Measurements from ENCODE around the gene F7. TPM values are rescaled to one million over a fixed set of nuclear protein-coding genes. Genes with fewer than 3 reads are reported as not detected.

The F7 gene
- total and polyA plus RNA-seq, 2 donors (not counting 1 experiment from before 2014, with no cell fraction given): not detected

DNA sequence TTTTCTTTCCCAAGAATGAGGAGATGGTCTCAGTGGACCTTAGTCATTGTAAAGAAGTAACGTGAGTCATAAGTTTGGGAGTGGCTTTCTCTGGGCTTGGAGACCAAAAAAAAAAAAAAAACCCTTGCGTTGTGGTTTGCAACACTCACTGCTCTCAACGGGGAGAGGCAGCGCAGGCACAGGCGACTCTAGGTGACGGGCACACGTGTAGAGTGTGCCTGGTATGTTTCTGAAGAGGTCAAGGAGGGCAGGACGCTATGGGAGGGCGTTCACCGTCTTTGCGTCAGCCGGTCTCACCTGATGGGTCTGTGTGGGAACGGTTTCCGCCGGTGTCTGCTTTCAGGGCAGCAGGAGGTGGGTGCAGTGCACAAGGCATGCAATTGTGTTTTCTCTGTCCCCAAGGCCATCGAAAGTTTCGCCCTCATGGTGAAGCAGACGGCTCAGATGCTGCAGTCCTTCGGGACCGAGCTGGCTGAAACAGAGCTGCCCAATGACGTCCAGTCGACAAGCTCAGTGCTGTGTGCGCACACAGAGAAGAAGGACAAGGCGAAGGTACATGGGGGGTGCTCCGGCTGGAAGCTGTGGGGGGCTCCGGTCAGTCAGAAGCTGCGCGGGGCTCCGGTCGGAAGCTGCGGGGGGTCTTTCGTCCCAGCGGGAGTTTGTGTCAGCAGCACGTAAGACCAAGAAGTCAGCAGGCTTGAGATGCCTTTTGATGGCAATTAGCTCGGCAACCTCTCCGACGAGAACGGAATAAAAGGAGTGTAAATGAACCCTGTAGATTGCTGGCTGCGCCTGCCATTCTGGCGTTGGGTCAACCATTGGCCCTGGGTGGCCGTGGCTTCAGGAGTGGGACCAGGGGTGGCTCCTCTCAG lies 40.8 kb upstream of the F7 start:
- no peaks in the 10 kb centered on the region for H3K27me3 Mint-ChIP-seq
- H3K79me2 ChIP-seq (ENCODE audit: control insufficient read depth, insufficient read depth, low read length): no peaks in the 10 kb centered on the region
- H3K9ac ChIP-seq (ENCODE audit: low read length): no peak overlapping the region
- H3K36me3 ChIP-seq (replicated peaks in 1 of 2; ENCODE audit: control extremely low read depth in 1 of 2, control insufficient read depth in 1 of 2, extremely low read depth in 1 of 2, insufficient read depth in 2 of 2, low read length in 1 of 2): no peaks in the 10 kb centered on the region
- no peak overlapping the region for H3K4me2 ChIP-seq (replicated peaks; ENCODE audit: low read depth, low read length, poor library complexity, severe bottlenecking)
- no peak for TF ChIP-seq EZH2 (IDR thresholded peaks at IDR 0.05; ENCODE audit: borderline replicate concordance, insufficient read depth, low read depth, low read length, poor library complexity, severe bottlenecking)
- TF ChIP-seq, protein P1, sequence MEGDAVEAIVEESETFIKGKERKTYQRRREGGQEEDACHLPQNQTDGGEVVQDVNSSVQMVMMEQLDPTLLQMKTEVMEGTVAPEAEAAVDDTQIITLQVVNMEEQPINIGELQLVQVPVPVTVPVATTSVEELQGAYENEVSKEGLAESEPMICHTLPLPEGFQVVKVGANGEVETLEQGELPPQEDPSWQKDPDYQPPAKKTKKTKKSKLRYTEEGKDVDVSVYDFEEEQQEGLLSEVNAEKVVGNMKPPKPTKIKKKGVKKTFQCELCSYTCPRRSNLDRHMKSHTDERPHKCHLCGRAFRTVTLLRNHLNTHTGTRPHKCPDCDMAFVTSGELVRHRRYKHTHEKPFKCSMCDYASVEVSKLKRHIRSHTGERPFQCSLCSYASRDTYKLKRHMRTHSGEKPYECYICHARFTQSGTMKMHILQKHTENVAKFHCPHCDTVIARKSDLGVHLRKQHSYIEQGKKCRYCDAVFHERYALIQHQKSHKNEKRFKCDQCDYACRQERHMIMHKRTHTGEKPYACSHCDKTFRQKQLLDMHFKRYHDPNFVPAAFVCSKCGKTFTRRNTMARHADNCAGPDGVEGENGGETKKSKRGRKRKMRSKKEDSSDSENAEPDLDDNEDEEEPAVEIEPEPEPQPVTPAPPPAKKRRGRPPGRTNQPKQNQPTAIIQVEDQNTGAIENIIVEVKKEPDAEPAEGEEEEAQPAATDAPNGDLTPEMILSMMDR (IDR thresholded peaks at IDR 0.05): no peak
- intact Hi-C loops (cut with micrococcal nuclease): no loop called here
- no peak overlapping the region for H3K27ac ChIP-seq (ENCODE audit: low read length in 2 of 2)
- no peak overlapping the region for H2AFZ ChIP-seq (ENCODE audit: insufficient read depth, low read depth, low read length, poor library complexity, severe bottlenecking)
- H4K20me1 ChIP-seq (ENCODE audit: control insufficient read depth, insufficient read depth, low read length, poor library complexity, severe bottlenecking): no peaks in the 10 kb centered on the region
- 94% methylated on average over 40 of the region's 41 CpGs for WGBS (ENCODE audit: insufficient coverage)
- H3K4me1 Mint-ChIP-seq: no peaks in the 10 kb centered on the region
- no peak overlapping the region for H3K4me3 Mint-ChIP-seq
- no peaks in the 10 kb centered on the region for H3K9me3 Mint-ChIP-seq (ENCODE audit: insufficient read depth)
- no peak overlapping the region for H3K4me3 ChIP-seq (ENCODE audit: control extremely low read depth in 1 of 5, extremely low read depth in 1 of 5, insufficient read depth in 1 of 5, low read depth in 2 of 5, low read length in 4 of 5)
- no peaks in the 10 kb centered on the region for H3K27me3 ChIP-seq (replicated peaks in 1 of 4; ENCODE audit: control extremely low read depth in 1 of 4, control insufficient read depth in 3 of 4, insufficient read depth in 4 of 4, low read length in 3 of 4)
- POLR2A ChIA-PET: no interaction called here
- no peaks in the 10 kb centered on the region for H3K9me3 ChIP-seq (ENCODE audit: control extremely low read depth in 1 of 3, control insufficient read depth in 2 of 3, insufficient read depth in 1 of 3, low read length in 2 of 3)
- CTCF ChIA-PET: no interaction called here
- DNase-seq (no peak), ATAC-seq (ENCODE audit: low read depth) (no peak)
- no peak overlapping the region for H3K27ac Mint-ChIP-seq
- H3K4me1 ChIP-seq (ENCODE audit: control insufficient read depth in 2 of 2, insufficient read depth in 2 of 2, low read length in 2 of 2): no peaks in the 10 kb centered on the region

- WGBS (ENCODE audit: insufficient coverage): 92% methylated on average over 29 of the region's 29 CpGs
- DNase-seq (no peak), ATAC-seq (ENCODE audit: low read depth) (no peak)
- H3K27me3 Mint-ChIP-seq: no peaks in the 10 kb centered on the region
- H3K27ac Mint-ChIP-seq: no peak overlapping the region
- no peak overlapping the region for H3K4me3 Mint-ChIP-seq
- no peaks in the 10 kb centered on the region for H3K9me3 ChIP-seq (ENCODE audit: control extremely low read depth in 1 of 3, control insufficient read depth in 2 of 3, insufficient read depth in 1 of 3, low read length in 2 of 3)
- no peak overlapping the region for H2AFZ ChIP-seq (ENCODE audit: insufficient read depth, low read depth, low read length, poor library complexity, severe bottlenecking)
- H3K4me3 ChIP-seq (ENCODE audit: control extremely low read depth in 1 of 5, extremely low read depth in 1 of 5, insufficient read depth in 1 of 5, low read depth in 2 of 5, low read length in 4 of 5): no peak overlapping the region
- H3K27ac ChIP-seq (ENCODE audit: low read length in 2 of 2): no peak overlapping the region
- no peaks in the 10 kb centered on the region for H4K20me1 ChIP-seq (ENCODE audit: control insufficient read depth, insufficient read depth, low read length, poor library complexity, severe bottlenecking)
- TF ChIP-seq EZH2 (IDR thresholded peaks at IDR 0.05; ENCODE audit: borderline replicate concordance, insufficient read depth, low read depth, low read length, poor library complexity, severe bottlenecking): no peak
- TF ChIP-seq, protein P1 (IDR thresholded peaks at IDR 0.05): no peak
- ChIA-PET CTCF (no interaction called here), POLR2A (no interaction called here)
- no peaks in the 10 kb centered on the region for H3K4me1 Mint-ChIP-seq
- H3K4me1 ChIP-seq (ENCODE audit: control insufficient read depth in 2 of 2, insufficient read depth in 2 of 2, low read length in 2 of 2): no peaks in the 10 kb centered on the region
- H3K9ac ChIP-seq (ENCODE audit: low read length): no peak overlapping the region
- intact Hi-C loops (cut with micrococcal nuclease): no loop called here
- no peak overlapping the region for H3K4me2 ChIP-seq (replicated peaks; ENCODE audit: low read depth, low read length, poor library complexity, severe bottlenecking)
- H3K79me2 ChIP-seq (ENCODE audit: control insufficient read depth, insufficient read depth, low read length): no peaks in the 10 kb centered on the region
- H3K27me3 ChIP-seq (replicated peaks in 1 of 4; ENCODE audit: control extremely low read depth in 1 of 4, control insufficient read depth in 3 of 4, insufficient read depth in 4 of 4, low read length in 3 of 4): no peaks in the 10 kb centered on the region
- no peaks in the 10 kb centered on the region for H3K9me3 Mint-ChIP-seq (ENCODE audit: insufficient read depth)
- no peaks in the 10 kb centered on the region for H3K36me3 ChIP-seq (replicated peaks in 1 of 2; ENCODE audit: control extremely low read depth in 1 of 2, control insufficient read depth in 1 of 2, extremely low read depth in 1 of 2, insufficient read depth in 2 of 2, low read length in 1 of 2)
Observed at GRCh38 chr13:113065406-113066141, 40.0 kb upstream of the F7 start.

Data from B cell (primary cell).